Measurements from ENCODE around the gene NCLN. TPM values are rescaled to one million over a fixed set of nuclear protein-coding genes. Genes with fewer than 3 reads are reported as not detected.
"Not testable (repeated sequence)": the region's sequence is repeated elsewhere in the genome, so short reads cannot be mapped to it uniquely, and the experiment has no call there.

The NCLN gene
- total and polyA plus RNA-seq, 8 donors = 34.0 to 68.1 (median 51.3) TPM

DNA sequence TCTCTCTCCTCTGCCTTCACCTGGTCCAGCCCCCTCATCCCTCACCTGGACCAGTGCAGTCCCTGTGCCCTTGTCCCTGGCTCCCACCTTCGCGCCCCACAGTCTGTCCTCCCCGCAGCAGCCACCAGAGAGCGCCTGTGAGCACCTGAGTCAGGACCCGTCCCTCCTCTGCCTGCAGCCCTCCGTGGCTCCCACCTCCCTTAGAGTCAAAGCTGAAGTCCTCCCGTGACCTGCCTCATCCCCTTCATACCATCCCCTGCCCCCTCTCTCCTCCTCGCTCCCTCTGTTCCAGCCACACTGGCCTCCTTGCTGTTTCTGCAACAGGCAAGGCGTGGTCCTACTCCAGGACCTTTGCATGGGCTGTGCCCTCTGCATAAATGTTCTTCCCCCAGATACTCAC is 49.1 kb downstream of the NCLN start:
- Histone ChIP-seq H3K27me3 (no peaks in the 10 kb centered on the region), H3K27ac (no peak overlapping the region), H3K4me1 (no peaks in the 10 kb centered on the region), H3K9me3 (no peaks in the 10 kb centered on the region), H3K36me3 (no peaks in the 10 kb centered on the region), H3K4me3 (no peak overlapping the region)
- no peak for TF ChIP-seq CTCF (IDR thresholded peaks at IDR 0.05)
- FAIRE-seq (no peak), DNase-seq (no peak), ATAC-seq (no peak)
- intact Hi-C loops (cut with DNase I) = no loop called here
- 48 to 52% methylated on average over 9 of the region's 9 CpGs for WGBS, 2 donors

DNA sequence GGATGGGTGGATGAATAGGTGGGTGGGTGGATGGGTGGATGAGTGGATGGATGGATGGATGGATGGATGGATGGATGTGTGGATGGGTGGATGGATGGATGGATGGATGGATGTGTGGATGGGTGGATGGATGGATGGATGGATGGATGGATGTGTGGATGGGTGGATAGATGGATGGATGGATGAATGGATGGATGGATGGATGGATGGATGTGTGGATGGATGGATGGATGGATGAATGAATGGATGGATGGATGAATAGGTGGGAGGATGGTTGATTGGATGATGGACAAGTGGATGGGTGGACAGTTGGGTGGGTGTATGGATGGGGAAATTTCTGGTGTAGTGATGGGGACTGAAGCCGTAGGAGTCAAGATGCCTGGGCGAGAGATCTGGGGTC is 49.9 kb downstream of the NCLN start:
- ATAC-seq; H3K27me3 ChIP-seq; intact Hi-C loops (cut with DNase I); H3K4me3 ChIP-seq; H3K36me3 ChIP-seq; DNase-seq; FAIRE-seq; H3K9me3 ChIP-seq; H3K27ac ChIP-seq; H3K4me1 ChIP-seq: not testable (repeated sequence)
- 46 to 66% methylated on average over 2 of the region's 2 CpGs for WGBS, 2 donors

DNA sequence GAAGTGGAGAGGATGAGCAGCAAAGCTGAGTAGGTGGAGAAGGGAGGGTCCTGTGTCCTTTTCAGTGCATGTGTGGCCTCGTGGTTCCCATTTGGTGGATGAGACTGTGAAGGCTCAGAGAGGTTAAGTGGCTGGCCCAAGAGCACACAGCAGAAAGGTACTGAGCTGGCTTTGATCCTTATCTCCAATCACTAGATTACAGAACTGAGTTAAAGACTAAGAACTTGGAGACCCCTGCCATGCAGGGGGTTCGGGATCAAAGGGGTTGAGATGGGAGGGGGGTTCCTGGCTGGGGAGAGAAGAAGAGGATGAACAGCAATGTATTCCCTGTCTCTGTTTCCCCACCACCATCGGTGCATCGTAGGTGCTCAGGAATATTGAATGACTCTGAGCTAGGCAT is 50.5 kb downstream of the NCLN start:
- 53 to 60% methylated on average over 4 of the region's 4 CpGs for WGBS, 2 donors
- H3K9me3 ChIP-seq = no peaks in the 10 kb centered on the region
- no peak overlapping the region for H3K4me3 ChIP-seq
- DNase-seq (no peak), FAIRE-seq (no peak), ATAC-seq (no peak)
- no peaks in the 10 kb centered on the region for H3K36me3 ChIP-seq
- H3K4me1 ChIP-seq = no peaks in the 10 kb centered on the region
- TF ChIP-seq CTCF (IDR thresholded peaks at IDR 0.05) = no peak
- H3K27me3 ChIP-seq = no peaks in the 10 kb centered on the region
- intact Hi-C loops (cut with DNase I) = no loop called here
- no peak overlapping the region for H3K27ac ChIP-seq

DNA sequence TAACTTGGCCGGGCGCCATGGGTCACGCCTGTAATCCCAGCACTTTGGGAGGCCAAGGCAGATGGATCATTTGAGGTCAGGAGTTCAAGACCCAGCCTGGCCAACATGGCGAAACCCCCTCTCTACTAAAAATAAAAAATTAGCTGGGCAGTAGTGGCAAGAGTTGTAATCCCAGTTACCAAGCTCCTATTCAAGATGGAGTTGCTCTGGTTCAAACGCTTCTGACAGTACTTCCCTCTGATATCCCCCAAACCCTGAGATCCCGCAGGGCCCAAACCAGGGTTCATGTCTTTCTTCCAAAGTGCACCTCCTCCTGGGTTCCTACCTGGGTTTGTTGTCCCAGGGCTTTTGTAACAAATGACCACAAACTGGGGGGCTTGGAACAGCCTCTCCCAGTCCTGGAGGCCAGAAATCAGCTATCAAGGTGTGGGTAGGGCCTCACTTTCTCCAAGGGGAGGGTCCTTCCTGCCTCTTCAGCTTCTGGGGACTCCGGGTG is 52.4 kb downstream of the NCLN start:
- H3K27ac ChIP-seq = no peak overlapping the region
- DNase-seq (no peak), ATAC-seq (no peak), FAIRE-seq (no peak)
- H3K9me3 ChIP-seq = no peaks in the 10 kb centered on the region
- 74 to 78% methylated on average over 7 of the region's 7 CpGs for WGBS, 2 donors
- TF ChIP-seq CTCF (IDR thresholded peaks at IDR 0.05) = no peak
- no peak overlapping the region for H3K4me3 ChIP-seq
- H3K36me3 ChIP-seq = no peaks in the 10 kb centered on the region
- no peaks in the 10 kb centered on the region for H3K4me1 ChIP-seq
- H3K27me3 ChIP-seq = no peaks in the 10 kb centered on the region
- intact Hi-C loops (cut with DNase I) = no loop called here

GRCh38 chr19:3239367-3239766 is 53.6 kb downstream of the NCLN start:
- intact Hi-C loops (cut with DNase I) = no loop called here
- Histone ChIP-seq H3K4me1 (no peaks in the 10 kb centered on the region), H3K36me3 (no peaks in the 10 kb centered on the region), H3K9me3 (no peaks in the 10 kb centered on the region), H3K27ac (no peak overlapping the region), H3K4me3 (no peak overlapping the region), H3K27me3 (no peaks in the 10 kb centered on the region)
- ATAC-seq (no peak), DNase-seq (no peak), FAIRE-seq (no peak)
- TF ChIP-seq CTCF (IDR thresholded peaks at IDR 0.05) = no peak
- 59 to 68% methylated on average over 5 of the region's 5 CpGs for WGBS, 2 donors
